ENCODE measurements around the gene RBM12. TPM values are rescaled to one million over a fixed set of nuclear protein-coding genes. Genes with fewer than 3 reads are reported as not detected.
A peak's percentile ranks its signal among the peaks of the same experiment; 100 is the strongest.

RBM12 gene
- total and polyA plus RNA-seq, 2 of the 8 experiments (the other 6 are each of a cell fraction or from before 2014, with no cell fraction given) = 187 to 214 TPM

DNA sequence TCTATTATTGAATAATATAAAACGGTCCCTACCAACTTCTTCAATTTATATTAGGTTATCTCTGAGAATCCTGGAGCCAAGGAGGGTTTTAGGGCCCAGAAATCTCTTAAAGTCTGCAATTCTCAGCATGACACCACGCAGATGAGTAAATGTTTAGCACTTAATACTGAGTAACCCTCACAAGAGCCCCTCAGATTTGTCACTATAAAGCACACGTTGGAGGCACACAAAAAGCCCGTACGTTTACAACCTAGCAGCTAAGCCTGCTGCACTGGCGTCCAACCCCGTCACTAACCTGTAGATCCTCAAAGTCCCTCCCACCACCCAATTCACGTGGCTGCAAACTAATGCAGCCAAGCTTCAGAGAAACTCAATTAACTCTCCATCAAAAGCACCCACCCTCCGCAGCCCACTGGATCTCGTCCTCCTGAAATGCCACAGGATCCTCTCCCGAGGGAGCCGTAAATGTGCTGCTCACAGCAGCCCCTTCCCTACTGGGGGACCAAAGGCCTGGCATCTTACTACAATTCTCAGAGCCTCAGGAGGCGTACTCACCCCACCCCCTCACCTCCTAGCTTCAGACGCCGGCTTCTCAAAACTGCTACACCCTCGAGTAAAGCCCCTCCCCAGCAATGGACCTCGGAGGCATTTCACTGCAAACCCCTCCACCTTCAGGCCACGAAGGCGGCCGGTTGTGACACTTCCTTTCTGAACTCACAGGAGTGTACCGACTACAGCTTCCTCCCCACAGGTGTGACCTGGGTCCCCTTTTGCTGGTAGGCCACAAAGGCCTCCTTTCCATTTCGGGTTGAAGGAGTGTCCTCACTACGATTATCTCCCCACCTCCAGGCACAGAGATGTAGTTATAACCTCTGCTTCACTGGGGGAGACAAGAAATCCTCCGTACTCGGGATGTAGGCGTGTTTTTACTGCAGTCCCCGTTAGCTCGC is 909 bp downstream of the RBM12 start (continued):
- TF ChIP-seq ZNF274 (IDR thresholded peaks at IDR 0.05; ENCODE audit: borderline replicate concordance, extremely low read depth, low read length) = no peak
- TF ChIP-seq CREB1 (IDR thresholded peaks at IDR 0.05) = no peak
- TF ChIP-seq SP1 (IDR thresholded peaks at IDR 0.05; ENCODE audit: low read depth, low read length) = no peak
- no peak for TF ChIP-seq YY1 (IDR thresholded peaks at IDR 0.05; ENCODE audit: low read depth, low read length)
- TF ChIP-seq SAP30 (IDR thresholded peaks at IDR 0.05; ENCODE audit: insufficient read depth, insufficient replicate concordance, low read length) = peak; percentile 82
- TF ChIP-seq CBX5 (IDR thresholded peaks at IDR 0.05; ENCODE audit: low read depth, low read length) = no peak
- TF ChIP-seq EZH2 (IDR thresholded peaks at IDR 0.05; ENCODE audit: low read depth, low read length, severe bottlenecking) = no peak
- 0 out of 2 replicates have a peak, but pooled peaks have one; percentile 33 for TF ChIP-seq GTF2F1 (IDR thresholded peaks at IDR 0.05; ENCODE audit: borderline replicate concordance, low read depth, low read length)
- TF ChIP-seq SIN3A (conservative IDR thresholded peaks at IDR 0.05 in 1 of 2, IDR thresholded peaks at IDR 0.05 in 1 of 2; ENCODE audit: low read depth in 1 of 2, low read length in 2 of 2) = peak in 1 of 2 experiments; percentile 76; a peak in 2 of 4 replicates
- peak; percentile 75 for TF ChIP-seq TAF1 (IDR thresholded peaks at IDR 0.05; ENCODE audit: low read depth, low read length)
- TF ChIP-seq CHD1 (IDR thresholded peaks at IDR 0.05; ENCODE audit: low read depth, low read length) = no peak; the same call in 1 of the 2 replicates
- TF ChIP-seq KDM5A (IDR thresholded peaks at IDR 0.05; ENCODE audit: low read length) = no peak
- peak; percentile 12 for TF ChIP-seq ASH2L (IDR thresholded peaks at IDR 0.05; ENCODE audit: low read length)
- no peak for TF ChIP-seq HDAC2 (IDR thresholded peaks at IDR 0.05; ENCODE audit: borderline replicate concordance in 1 of 2, low read depth in 2 of 2, low read length in 2 of 2)
- no peak for TF ChIP-seq RAD21 (IDR thresholded peaks at IDR 0.05 in 1 of 2, conservative IDR thresholded peaks at IDR 0.05 in 1 of 2; ENCODE audit: low read depth in 2 of 2, low read length in 2 of 2)
- TF ChIP-seq SRF (IDR thresholded peaks at IDR 0.05; ENCODE audit: low read depth, low read length) = no peak
- no peak for TF ChIP-seq RBBP5 (IDR thresholded peaks at IDR 0.05; ENCODE audit: borderline replicate concordance, low read depth, low read length)
- no peak for TF ChIP-seq RXRA (IDR thresholded peaks at IDR 0.05; ENCODE audit: insufficient read depth, low read depth, low read length)
- peak; percentile 49 to 55 for TF ChIP-seq POLR2A (IDR thresholded peaks at IDR 0.05; ENCODE audit: control extremely low read depth in 1 of 2, low read depth in 2 of 2, low read length in 2 of 2)
- TF ChIP-seq POU5F1 (IDR thresholded peaks at IDR 0.05; ENCODE audit: low read depth, low read length) = no peak
- TF ChIP-seq, protein P1, sequence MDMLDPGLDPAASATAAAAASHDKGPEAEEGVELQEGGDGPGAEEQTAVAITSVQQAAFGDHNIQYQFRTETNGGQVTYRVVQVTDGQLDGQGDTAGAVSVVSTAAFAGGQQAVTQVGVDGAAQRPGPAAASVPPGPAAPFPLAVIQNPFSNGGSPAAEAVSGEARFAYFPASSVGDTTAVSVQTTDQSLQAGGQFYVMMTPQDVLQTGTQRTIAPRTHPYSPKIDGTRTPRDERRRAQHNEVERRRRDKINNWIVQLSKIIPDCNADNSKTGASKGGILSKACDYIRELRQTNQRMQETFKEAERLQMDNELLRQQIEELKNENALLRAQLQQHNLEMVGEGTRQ (IDR thresholded peaks at IDR 0.05; ENCODE audit: low read length) = no peak
- no peak for TF ChIP-seq RNF2 (IDR thresholded peaks at IDR 0.05; ENCODE audit: borderline replicate concordance, low read depth, low read length, missing control alignments, poor library complexity, severe bottlenecking)
